Measurements from ENCODE around the gene TBC1D12.

TBC1D12 gene

GRCh38 chr10:94420516-94420915, 18.2 kb downstream of the TBC1D12 start:
- Histone ChIP-seq H3F3A (ENCODE audit: insufficient read depth) (no peaks in the 10 kb centered on the region), H3K9ac (ENCODE audit: low read length) (no peak overlapping the region), H3K9me3 (ENCODE audit: insufficient read depth, low read length) (no peaks in the 10 kb centered on the region), H3K4me3 (ENCODE audit: insufficient read depth, low read length, poor library complexity, severe bottlenecking) (no peak overlapping the region), H4K20me1 (ENCODE audit: low read depth, low read length) (no peaks in the 10 kb centered on the region), H2AFZ (ENCODE audit: low read depth, low read length, severe bottlenecking) (no peak overlapping the region), H3K36me3 (ENCODE audit: low read length) (no peaks in the 10 kb centered on the region), H3K9me2 (replicated peaks; ENCODE audit: insufficient read depth, low read length) (no peaks in the 10 kb centered on the region), H3K79me2 (ENCODE audit: insufficient read depth, low read length) (no peaks in the 10 kb centered on the region), H3K27me3 (ENCODE audit: low read length) (no peaks in the 10 kb centered on the region), H3K27ac (ENCODE audit: low read depth, low read length) (no peak overlapping the region), H3K4me2 (ENCODE audit: low read depth, low read length, poor library complexity, severe bottlenecking) (no peak overlapping the region)
- TF ChIP-seq, protein P1, sequence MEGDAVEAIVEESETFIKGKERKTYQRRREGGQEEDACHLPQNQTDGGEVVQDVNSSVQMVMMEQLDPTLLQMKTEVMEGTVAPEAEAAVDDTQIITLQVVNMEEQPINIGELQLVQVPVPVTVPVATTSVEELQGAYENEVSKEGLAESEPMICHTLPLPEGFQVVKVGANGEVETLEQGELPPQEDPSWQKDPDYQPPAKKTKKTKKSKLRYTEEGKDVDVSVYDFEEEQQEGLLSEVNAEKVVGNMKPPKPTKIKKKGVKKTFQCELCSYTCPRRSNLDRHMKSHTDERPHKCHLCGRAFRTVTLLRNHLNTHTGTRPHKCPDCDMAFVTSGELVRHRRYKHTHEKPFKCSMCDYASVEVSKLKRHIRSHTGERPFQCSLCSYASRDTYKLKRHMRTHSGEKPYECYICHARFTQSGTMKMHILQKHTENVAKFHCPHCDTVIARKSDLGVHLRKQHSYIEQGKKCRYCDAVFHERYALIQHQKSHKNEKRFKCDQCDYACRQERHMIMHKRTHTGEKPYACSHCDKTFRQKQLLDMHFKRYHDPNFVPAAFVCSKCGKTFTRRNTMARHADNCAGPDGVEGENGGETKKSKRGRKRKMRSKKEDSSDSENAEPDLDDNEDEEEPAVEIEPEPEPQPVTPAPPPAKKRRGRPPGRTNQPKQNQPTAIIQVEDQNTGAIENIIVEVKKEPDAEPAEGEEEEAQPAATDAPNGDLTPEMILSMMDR (IDR thresholded peaks at IDR 0.05; ENCODE audit: insufficient read depth, low read length, poor library complexity, severe bottlenecking): no peak
- TF ChIP-seq EZH2phosphoT487 (conservative IDR thresholded peaks at IDR 0.05; ENCODE audit: low read length): no peak

DNA sequence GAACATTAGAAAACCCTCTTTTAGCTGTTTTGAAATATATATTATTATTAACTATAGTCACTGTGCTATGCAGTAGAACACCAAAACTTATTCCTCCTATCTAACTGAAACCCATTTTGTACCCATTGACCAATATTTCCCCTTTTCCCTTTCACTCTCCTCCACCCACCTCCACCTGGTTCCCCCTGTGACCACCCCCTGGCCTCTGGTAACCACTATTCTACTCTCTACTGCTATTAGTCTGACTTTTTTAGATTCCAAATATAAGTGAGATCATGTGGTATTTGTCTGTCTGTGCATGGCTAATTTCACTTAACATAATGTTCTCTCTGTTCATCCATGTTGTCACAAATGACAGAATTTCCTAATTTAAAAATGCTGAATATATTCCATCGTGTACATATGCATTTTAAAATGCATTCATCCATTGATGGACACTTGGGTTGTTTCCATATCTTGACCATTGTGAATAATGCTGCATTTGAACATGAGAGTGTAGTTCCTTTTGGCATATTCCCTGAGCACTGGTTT, 18.7 kb downstream of the TBC1D12 start:
- TF ChIP-seq, protein P1 (IDR thresholded peaks at IDR 0.05; ENCODE audit: insufficient read depth, low read length, poor library complexity, severe bottlenecking): no peak
- TF ChIP-seq EZH2phosphoT487 (conservative IDR thresholded peaks at IDR 0.05; ENCODE audit: low read length): no peak
- Histone ChIP-seq H3K9me2 (replicated peaks; ENCODE audit: insufficient read depth, low read length) (no peaks in the 10 kb centered on the region), H2AFZ (ENCODE audit: low read depth, low read length, severe bottlenecking) (no peak overlapping the region), H4K20me1 (ENCODE audit: low read depth, low read length) (no peaks in the 10 kb centered on the region), H3K4me2 (ENCODE audit: low read depth, low read length, poor library complexity, severe bottlenecking) (no peak overlapping the region), H3K9ac (ENCODE audit: low read length) (no peak overlapping the region), H3K9me3 (ENCODE audit: insufficient read depth, low read length) (no peaks in the 10 kb centered on the region), H3K4me3 (ENCODE audit: insufficient read depth, low read length, poor library complexity, severe bottlenecking) (no peak overlapping the region), H3K36me3 (ENCODE audit: low read length) (no peaks in the 10 kb centered on the region), H3K27me3 (ENCODE audit: low read length) (no peaks in the 10 kb centered on the region), H3K27ac (ENCODE audit: low read depth, low read length) (no peak overlapping the region), H3K79me2 (ENCODE audit: insufficient read depth, low read length) (no peaks in the 10 kb centered on the region), H3F3A (ENCODE audit: insufficient read depth) (no peaks in the 10 kb centered on the region)

DNA sequence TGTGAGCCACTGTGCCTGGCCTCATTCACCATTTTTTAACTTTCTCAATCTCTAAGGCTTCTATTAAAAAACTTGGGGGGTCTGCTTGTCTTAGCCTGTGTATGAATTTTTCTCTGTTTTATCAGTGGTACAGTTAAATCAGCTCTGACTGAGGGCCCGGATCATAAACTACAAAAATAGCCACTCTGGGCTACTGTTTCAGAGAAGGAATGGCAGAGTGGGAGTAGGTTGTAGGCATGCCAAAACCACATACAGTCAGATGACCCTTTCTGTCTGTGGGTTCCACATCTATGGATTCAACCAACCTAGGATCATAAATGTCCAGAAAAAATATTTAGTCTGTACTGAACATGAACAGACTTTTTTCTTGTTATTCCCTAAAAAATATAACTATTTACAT, 21.3 kb downstream of the TBC1D12 start:
- H3F3A ChIP-seq (ENCODE audit: insufficient read depth): no peaks in the 10 kb centered on the region
- H3K9ac ChIP-seq (ENCODE audit: low read length): no peak overlapping the region
- TF ChIP-seq, protein P1 (IDR thresholded peaks at IDR 0.05; ENCODE audit: insufficient read depth, low read length, poor library complexity, severe bottlenecking): no peak
- TF ChIP-seq EZH2phosphoT487 (conservative IDR thresholded peaks at IDR 0.05; ENCODE audit: low read length): no peak
- H3K9me2 ChIP-seq (replicated peaks; ENCODE audit: insufficient read depth, low read length): no peaks in the 10 kb centered on the region
- no peak overlapping the region for H3K4me2 ChIP-seq (ENCODE audit: low read depth, low read length, poor library complexity, severe bottlenecking)
- no peaks in the 10 kb centered on the region for H3K79me2 ChIP-seq (ENCODE audit: insufficient read depth, low read length)
- H4K20me1 ChIP-seq (ENCODE audit: low read depth, low read length): no peaks in the 10 kb centered on the region
- no peaks in the 10 kb centered on the region for H3K9me3 ChIP-seq (ENCODE audit: insufficient read depth, low read length)
- no peak overlapping the region for H2AFZ ChIP-seq (ENCODE audit: low read depth, low read length, severe bottlenecking)
- H3K27ac ChIP-seq (ENCODE audit: low read depth, low read length): no peak overlapping the region
- no peaks in the 10 kb centered on the region for H3K27me3 ChIP-seq (ENCODE audit: low read length)
- H3K4me3 ChIP-seq (ENCODE audit: insufficient read depth, low read length, poor library complexity, severe bottlenecking): no peak overlapping the region
- H3K36me3 ChIP-seq (ENCODE audit: low read length): no peaks in the 10 kb centered on the region

Data from SU-DHL-6 (cell line).